DND-41 (cell line): Measurements from ENCODE around the gene FAM193A.
"Not testable (repeated sequence)": the region's sequence is repeated elsewhere in the genome, so short reads cannot be mapped to it uniquely, and the experiment has no call there.

ENCODE experiments used
- EZH2 ChIP-seq: IDR thresholded peaks from 3 replicates; pipeline ENCODE4 v1.6.1; 2012; ENCODE audit warnings: borderline replicate concordance, low read depth, mild to moderate bottlenecking, moderate library complexity, low read length, inconsistent platforms; ENCODE audit not compliant: severe bottlenecking
- TF ChIP-seq, protein P1 (sequence below): IDR thresholded peaks from 2 replicates; pipeline ENCODE4 v1.5.1; 2012; ENCODE audit warnings: borderline replicate concordance, low read length, moderate library complexity, mild to moderate bottlenecking; ENCODE audit not compliant: poor library complexity, severe bottlenecking; ENCODE audit errors: extremely low read depth

DNA sequence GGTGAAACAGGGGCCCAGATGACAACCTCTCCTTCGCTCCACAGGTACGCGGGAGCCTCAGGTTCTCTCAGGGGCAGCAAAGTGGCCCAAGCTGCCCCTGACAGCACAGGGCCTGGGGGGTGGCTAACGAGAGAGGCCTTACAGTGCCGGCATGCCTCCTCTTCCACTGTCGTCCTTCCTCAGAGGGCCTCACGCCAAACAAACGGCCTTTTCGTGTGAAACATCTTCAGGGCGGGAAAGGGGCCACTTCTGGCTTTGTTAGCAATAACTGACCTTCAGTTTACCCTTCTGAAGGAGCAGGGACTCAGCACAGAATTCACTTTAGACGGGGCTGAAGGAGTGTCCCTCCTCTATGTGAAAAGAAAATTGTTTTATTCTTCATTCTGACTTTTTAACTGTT lies 21.5 kb upstream of the FAM193A start:
- TF ChIP-seq, protein P1, sequence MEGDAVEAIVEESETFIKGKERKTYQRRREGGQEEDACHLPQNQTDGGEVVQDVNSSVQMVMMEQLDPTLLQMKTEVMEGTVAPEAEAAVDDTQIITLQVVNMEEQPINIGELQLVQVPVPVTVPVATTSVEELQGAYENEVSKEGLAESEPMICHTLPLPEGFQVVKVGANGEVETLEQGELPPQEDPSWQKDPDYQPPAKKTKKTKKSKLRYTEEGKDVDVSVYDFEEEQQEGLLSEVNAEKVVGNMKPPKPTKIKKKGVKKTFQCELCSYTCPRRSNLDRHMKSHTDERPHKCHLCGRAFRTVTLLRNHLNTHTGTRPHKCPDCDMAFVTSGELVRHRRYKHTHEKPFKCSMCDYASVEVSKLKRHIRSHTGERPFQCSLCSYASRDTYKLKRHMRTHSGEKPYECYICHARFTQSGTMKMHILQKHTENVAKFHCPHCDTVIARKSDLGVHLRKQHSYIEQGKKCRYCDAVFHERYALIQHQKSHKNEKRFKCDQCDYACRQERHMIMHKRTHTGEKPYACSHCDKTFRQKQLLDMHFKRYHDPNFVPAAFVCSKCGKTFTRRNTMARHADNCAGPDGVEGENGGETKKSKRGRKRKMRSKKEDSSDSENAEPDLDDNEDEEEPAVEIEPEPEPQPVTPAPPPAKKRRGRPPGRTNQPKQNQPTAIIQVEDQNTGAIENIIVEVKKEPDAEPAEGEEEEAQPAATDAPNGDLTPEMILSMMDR = not testable (repeated sequence)
- TF ChIP-seq EZH2 = not testable (repeated sequence)
